ENCODE data around the gene CRB3. TPM values are rescaled to one million over a fixed set of nuclear protein-coding genes. Genes with fewer than 3 reads are reported as not detected.
A peak's percentile ranks its signal among the peaks of the same experiment; 100 is the strongest.

The CRB3 gene
- total RNA-seq, 1 donor from 2014 or later = 0.39 TPM

- Mint-ChIP-seq H3K27ac (no peak overlapping the region), H3K4me1 (ENCODE audit: low read depth) (peaks cover 23% of the 10 kb centered on the region), H3K27me3 (ENCODE audit: insufficient read depth) (no peaks in the 10 kb centered on the region), H3K9me3 (no peaks in the 10 kb centered on the region), H3K4me3 (no peak overlapping the region), H3K36me3 (ENCODE audit: low read depth) (peaks cover 13% of the 10 kb centered on the region)
- DNase-seq (ENCODE audit: low spot score) = no peak
- intact Hi-C loops (cut with micrococcal nuclease) = no loop called here
Measured at GRCh38 chr19:6478815-6479214, 14.7 kb downstream of the CRB3 start.

- Mint-ChIP-seq H3K27ac (peak overlapping the region; percentile 89), H3K27me3 (ENCODE audit: insufficient read depth) (no peaks in the 10 kb centered on the region), H3K9me3 (no peaks in the 10 kb centered on the region), H3K4me1 (ENCODE audit: low read depth) (peaks cover 23% of the 10 kb centered on the region), H3K4me3 (peak overlapping the region; percentile 91), H3K36me3 (ENCODE audit: low read depth) (peaks cover 9% of the 10 kb centered on the region)
- intact Hi-C loops (cut with micrococcal nuclease) = loop anchor here (2.0 kb wide), 2 partner anchors 25 to 37 kb away; no protein-coding TSS in a partner anchor
- no peak for DNase-seq (ENCODE audit: low spot score)
Measured at GRCh38 chr19:6479836-6480398, 15.8 kb downstream of the CRB3 start.

GRCh38 chr19:6480848-6481415 is 16.9 kb downstream of the CRB3 start:
- Mint-ChIP-seq H3K36me3 (ENCODE audit: low read depth) (peaks cover 9% of the 10 kb centered on the region), H3K9me3 (no peaks in the 10 kb centered on the region), H3K4me3 (peak overlapping the region; percentile 91), H3K27ac (peak overlapping the region; percentile 89), H3K27me3 (ENCODE audit: insufficient read depth) (no peaks in the 10 kb centered on the region), H3K4me1 (ENCODE audit: low read depth) (peaks cover 23% of the 10 kb centered on the region)
- intact Hi-C loops (cut with micrococcal nuclease) = loop anchor here (1.0 to 2.0 kb wide), 4 partner anchors 21 to 56 kb away; no protein-coding TSS in a partner anchor
- no peak for DNase-seq (ENCODE audit: low spot score)

- DNase-seq (ENCODE audit: low spot score) = peak; percentile 61
- intact Hi-C loops (cut with micrococcal nuclease) = loop anchor here (1.0 to 2.0 kb wide), 4 partner anchors 21 to 56 kb away; no protein-coding TSS in a partner anchor
- no peaks in the 10 kb centered on the region for H3K9me3 Mint-ChIP-seq
- peaks cover 23% of the 10 kb centered on the region for H3K4me1 Mint-ChIP-seq (ENCODE audit: low read depth)
- H3K4me3 Mint-ChIP-seq = peak within 1 kb of the TSS; percentile 91
- peak within 1 kb of the TSS; percentile 89 for H3K27ac Mint-ChIP-seq
- H3K36me3 Mint-ChIP-seq (ENCODE audit: low read depth) = peaks cover 2% of the 10 kb centered on the region
- H3K27me3 Mint-ChIP-seq (ENCODE audit: insufficient read depth) = no peaks in the 10 kb centered on the region
Measured at GRCh38 chr19:6481541-6482342, 17.7 kb downstream of the CRB3 start, which contains the start of gene DENND1C. Gene DENND1C (minus strand): TSS chr19:6481787. CDS start chr19:6481695, 92 bp downstream.

- no peak for DNase-seq (ENCODE audit: low spot score)
- Mint-ChIP-seq H3K27ac (peak overlapping the region; percentile 89), H3K27me3 (ENCODE audit: insufficient read depth) (no peaks in the 10 kb centered on the region), H3K4me3 (peak overlapping the region; percentile 91), H3K4me1 (ENCODE audit: low read depth) (peaks cover 23% of the 10 kb centered on the region), H3K9me3 (no peaks in the 10 kb centered on the region), H3K36me3 (ENCODE audit: low read depth) (peaks cover 2% of the 10 kb centered on the region)
- intact Hi-C loops (cut with micrococcal nuclease) = no loop called here
Measured at GRCh38 chr19:6482343-6482686, 18.2 kb downstream of the CRB3 start.

GRCh38 chr19:6483235-6483634 is 19.2 kb downstream of the CRB3 start:
- DNase-seq (ENCODE audit: low spot score) = no peak
- H3K9me3 Mint-ChIP-seq = no peaks in the 10 kb centered on the region
- no peaks in the 10 kb centered on the region for H3K27me3 Mint-ChIP-seq (ENCODE audit: insufficient read depth)
- peaks cover 23% of the 10 kb centered on the region for H3K4me1 Mint-ChIP-seq (ENCODE audit: low read depth)
- no peak overlapping the region for H3K4me3 Mint-ChIP-seq
- intact Hi-C loops (cut with micrococcal nuclease) = no loop called here
- peak overlapping the region; percentile 19 for H3K27ac Mint-ChIP-seq
- peaks cover 2% of the 10 kb centered on the region for H3K36me3 Mint-ChIP-seq (ENCODE audit: low read depth)

GRCh38 chr19:6484230-6484629 is 20.2 kb downstream of the CRB3 start:
- intact Hi-C loops (cut with micrococcal nuclease) = no loop called here
- Mint-ChIP-seq H3K4me3 (no peak overlapping the region), H3K36me3 (ENCODE audit: low read depth) (peaks cover 2% of the 10 kb centered on the region), H3K27me3 (ENCODE audit: insufficient read depth) (no peaks in the 10 kb centered on the region), H3K4me1 (ENCODE audit: low read depth) (peaks cover 25% of the 10 kb centered on the region), H3K9me3 (no peaks in the 10 kb centered on the region), H3K27ac (no peak overlapping the region)
- DNase-seq (ENCODE audit: low spot score) = no peak

GRCh38 chr19:6484831-6485230 is 20.8 kb downstream of the CRB3 start:
- Mint-ChIP-seq H3K4me3 (no peak overlapping the region), H3K36me3 (ENCODE audit: low read depth) (peaks cover 2% of the 10 kb centered on the region), H3K27ac (no peak overlapping the region), H3K4me1 (ENCODE audit: low read depth) (peaks cover 29% of the 10 kb centered on the region), H3K9me3 (no peaks in the 10 kb centered on the region), H3K27me3 (ENCODE audit: insufficient read depth) (no peaks in the 10 kb centered on the region)
- DNase-seq (ENCODE audit: low spot score) = no peak
- intact Hi-C loops (cut with micrococcal nuclease) = no loop called here

- Mint-ChIP-seq H3K27ac (peak overlapping the region; percentile 19), H3K9me3 (peaks cover 9% of the 10 kb centered on the region), H3K4me1 (ENCODE audit: low read depth) (peaks cover 19% of the 10 kb centered on the region), H3K27me3 (ENCODE audit: insufficient read depth) (peaks cover 1% of the 10 kb centered on the region), H3K36me3 (ENCODE audit: low read depth) (no peaks in the 10 kb centered on the region), H3K4me3 (peak overlapping the region; percentile 63)
- intact Hi-C loops (cut with micrococcal nuclease) = no loop called here
- DNase-seq (ENCODE audit: low spot score) = no peak
Measured at GRCh38 chr19:6489278-6490061, 25.4 kb downstream of the CRB3 start.

- Mint-ChIP-seq H3K4me3 (peak overlapping the region; percentile 63), H3K4me1 (ENCODE audit: low read depth) (peaks cover 19% of the 10 kb centered on the region), H3K27me3 (ENCODE audit: insufficient read depth) (peaks cover 1% of the 10 kb centered on the region), H3K9me3 (peaks cover 9% of the 10 kb centered on the region), H3K27ac (peak overlapping the region; percentile 41), H3K36me3 (ENCODE audit: low read depth) (no peaks in the 10 kb centered on the region)
- no peak for DNase-seq (ENCODE audit: low spot score)
- intact Hi-C loops (cut with micrococcal nuclease) = no loop called here
Measured at GRCh38 chr19:6490134-6490533, 26.1 kb downstream of the CRB3 start.

GRCh38 chr19:6491802-6492592 is 27.9 kb downstream of the CRB3 start:
- Mint-ChIP-seq H3K27ac (no peak overlapping the region), H3K27me3 (ENCODE audit: insufficient read depth) (peaks cover 1% of the 10 kb centered on the region)
- intact Hi-C loops (cut with micrococcal nuclease) = no loop called here

GRCh38 chr19:6494438-6495036 is 30.5 kb downstream of the CRB3 start:
- peaks cover 20% of the 10 kb centered on the region for H3K4me1 Mint-ChIP-seq (ENCODE audit: low read depth)
- H3K27ac Mint-ChIP-seq = no peak overlapping the region
- no peak overlapping the region for H3K4me3 Mint-ChIP-seq
- peaks cover 1% of the 10 kb centered on the region for H3K27me3 Mint-ChIP-seq (ENCODE audit: insufficient read depth)
- peaks cover 9% of the 10 kb centered on the region for H3K9me3 Mint-ChIP-seq
- intact Hi-C loops (cut with micrococcal nuclease) = no loop called here
- DNase-seq (ENCODE audit: low spot score) = no peak
- H3K36me3 Mint-ChIP-seq (ENCODE audit: low read depth) = no peaks in the 10 kb centered on the region

More at GRCh38 chr19:6491802-6492592, 27.9 kb downstream of the CRB3 start:
- Mint-ChIP-seq H3K9me3 (peaks cover 9% of the 10 kb centered on the region), H3K4me3 (no peak overlapping the region), H3K4me1 (ENCODE audit: low read depth) (peaks cover 19% of the 10 kb centered on the region), H3K36me3 (ENCODE audit: low read depth) (no peaks in the 10 kb centered on the region)
- no peak for DNase-seq (ENCODE audit: low spot score)
